A673 (cell line): ENCODE data around the gene GZMM.

Source experiments
- CTCF ChIP-seq: fragments of 300-800, 200-600 bp; sonication (generic); conservative IDR thresholded peaks from 2 replicates; pipeline ENCODE4 v1.5.1; 2017; ENCODE audit warnings: low read depth, mild to moderate bottlenecking, antibody characterized with exemption, low read length, moderate library complexity, mixed read lengths
- EZH2 ChIP-seq: fragments of 200-600 bp; sonication (generic); IDR thresholded peaks from 2 replicates; pipeline ENCODE4 v1.6.1; 2017; ENCODE audit warnings: borderline replicate concordance, low read depth, mild to moderate bottlenecking, mixed read lengths, antibody characterized with exemption, low read length; ENCODE audit not compliant: poor library complexity, severe bottlenecking

GRCh38 chr19:504616-505015 is 39.2 kb upstream of the GZMM start:
- TF ChIP-seq EZH2 (no peak), CTCF (no peak)
